B cell (primary cell): ENCODE results near the gene RIPOR1. TPM values are rescaled to one million over a fixed set of nuclear protein-coding genes. Genes with fewer than 3 reads are reported as not detected.

Source experiments
- ATAC-seq: fragments of 200-7000 bp; cut with Tn5 transposase; one replicate; pipeline ENCODE4 v1.10.0; 2021; ENCODE audit warnings: low read depth, mild to moderate bottlenecking, moderate number of reproducible peaks, moderate library complexity
- CTCF ChIA-PET: fragments of 350-600 bp; sonication (Branson Sonifier 250); formaldehyde crosslinking; loops from one replicate; lab custom pipeline; 2021; ENCODE audit warnings: antibody characterized with exemption, inconsistent platforms; lab: Charles Lee
- POLR2A ChIA-PET: fragments of 350-600 bp; sonication (Branson Sonifier 250); formaldehyde crosslinking; loops from one replicate; lab custom pipeline; 2021; ENCODE audit warnings: antibody characterized with exemption; lab: Charles Lee
- DNase-seq: peaks from one replicate; pipeline ENCODE4 v3.0.0; 2013
- H2AFZ ChIP-seq: 2 replicates; pipeline ENCODE4 v1.6.1; 2012; ENCODE audit warnings: mild to moderate bottlenecking, low read depth, low read length; ENCODE audit not compliant: insufficient read depth, poor library complexity, severe bottlenecking
- H3K27ac ChIP-seq, 2 donors: 1 replicate in 1 of 2; 2 replicates in 1 of 2; pipeline ENCODE4 v1.5.1; 2012 to 2013; ENCODE audit warnings: low read length in 2 of 2, mild to moderate bottlenecking in 2 of 2, moderate library complexity in 1 of 2
- H3K27me3 ChIP-seq, 4 experiments: fragments of 200-600 bp in 1 of 4; sonication (generic) in 1 of 4; replicated peaks in 1 of 4; 1 replicate in 2 of 4; 2 replicates in 2 of 4; pipeline versions ENCODE4 v1.6.1 to v1.7.0; 2013 to 2016; ENCODE audit warnings: low read length in 3 of 4, mild to moderate bottlenecking in 2 of 4, mixed read lengths in 1 of 4, moderate library complexity in 1 of 4; ENCODE audit not compliant: insufficient read depth in 4 of 4, control insufficient read depth in 3 of 4; ENCODE audit errors: control extremely low read depth in 1 of 4
- H3K36me3 ChIP-seq, 2 experiments: replicated peaks in 1 of 2; 1 replicate in 1 of 2; 2 replicates in 1 of 2; pipeline versions ENCODE4 v1.6.1 to v1.7.1; 2013; ENCODE audit warnings: low read length in 1 of 2; ENCODE audit not compliant: insufficient read depth in 2 of 2, control insufficient read depth in 1 of 2; ENCODE audit errors: control extremely low read depth in 1 of 2, extremely low read depth in 1 of 2
- H3K4me1 ChIP-seq, 2 donors: fragments of 200-600 bp in 1 of 2; sonication (generic) in 1 of 2; 1 replicate in 1 of 2; 2 replicates in 1 of 2; pipeline versions ENCODE4 v1.5.1 to v1.6.1; 2013 to 2017; ENCODE audit warnings: low read length in 2 of 2; ENCODE audit not compliant: control insufficient read depth in 2 of 2, insufficient read depth in 2 of 2
- H3K4me2 ChIP-seq: replicated peaks from 2 replicates; pipeline ENCODE3; 2012; ENCODE audit warnings: mild to moderate bottlenecking, low read depth, low read length; ENCODE audit not compliant: poor library complexity, severe bottlenecking
- H3K4me3 ChIP-seq, 5 experiments: fragments of 200-600 bp in 1 of 5; sonication (generic) in 1 of 5; 1 replicate in 3 of 5; 2 replicates in 2 of 5; pipeline versions ENCODE4 v1.5.1 to v1.7.0; 2011 to 2016; ENCODE audit warnings: low read length in 4 of 5, mild to moderate bottlenecking in 4 of 5, low read depth in 2 of 5, control low read depth in 1 of 5, moderate library complexity in 1 of 5; ENCODE audit not compliant: insufficient read depth in 1 of 5; ENCODE audit errors: control extremely low read depth in 1 of 5, extremely low read depth in 1 of 5
- H3K79me2 ChIP-seq: fragments of 200-600 bp; sonication (generic); one replicate; pipeline ENCODE4 v1.6.0; 2016; ENCODE audit warnings: low read length; ENCODE audit not compliant: control insufficient read depth, insufficient read depth
- H3K9ac ChIP-seq: fragments of 200-600 bp; sonication (generic); 2 replicates; pipeline ENCODE4 v1.6.1; 2017; ENCODE audit warnings: mild to moderate bottlenecking, low read length, moderate library complexity
- H3K9me3 ChIP-seq, 3 donors: one replicate each; pipeline versions ENCODE4 v1.6.1 to v1.7.1; 2013; ENCODE audit warnings: low read length in 2 of 3; ENCODE audit not compliant: control insufficient read depth in 2 of 3, insufficient read depth in 1 of 3; ENCODE audit errors: control extremely low read depth in 1 of 3
- H4K20me1 ChIP-seq: 2 replicates; pipeline ENCODE4 v1.6.0; 2012; ENCODE audit warnings: mild to moderate bottlenecking, low read length; ENCODE audit not compliant: insufficient read depth, control insufficient read depth, poor library complexity, severe bottlenecking
- H3K27ac Mint-ChIP-seq: one replicate; pipeline ENCODE4 v1.8.0; 2021; ENCODE audit warnings: mixed read lengths
- H3K27me3 Mint-ChIP-seq: one replicate; pipeline ENCODE4 v1.8.0; 2021; ENCODE audit warnings: mixed read lengths
- H3K4me1 Mint-ChIP-seq: one replicate; pipeline ENCODE4 v1.8.0; 2021; ENCODE audit warnings: mixed read lengths
- H3K4me3 Mint-ChIP-seq: one replicate; pipeline ENCODE4 v1.8.0; 2021; ENCODE audit warnings: mixed read lengths
- H3K9me3 Mint-ChIP-seq: one replicate; pipeline ENCODE4 v1.8.0; 2022; ENCODE audit warnings: mixed read lengths; ENCODE audit not compliant: insufficient read depth
- CTCF ChIP-seq: fragments of 200-600 bp; IDR thresholded peaks from one replicate; pipeline ENCODE4 v1.8.0; 2022; ENCODE audit warnings: antibody characterized with exemption, mild to moderate bottlenecking
- EZH2 ChIP-seq: IDR thresholded peaks from 2 replicates; pipeline ENCODE4 v1.6.1; 2012; ENCODE audit warnings: borderline replicate concordance, low read depth, mild to moderate bottlenecking, moderate library complexity, low read length; ENCODE audit not compliant: insufficient read depth, poor library complexity, severe bottlenecking
- WGBS: methylation state at CpG from one replicate; pipeline ENCODE4 v1.1.5; 2013; ENCODE audit warnings: missing lambda C conversion rate; ENCODE audit not compliant: insufficient coverage; 5-methylcytosine and 5-hydroxymethylcytosine counted together
- intact Hi-C: fragments of 100-400 bp; cut with micrococcal nuclease; formaldehyde crosslinking; loops from one replicate; pipeline ENCODE4 v1.10.0; 2022
- polyA plus RNA-seq: library from polyadenylated mRNA; depleted of rRNA; stranded (reverse); fragments of >200 nt; gene quantifications from 2 replicates; pipeline ENCODE4 v1.2.3, GENCODE V29; 2012
- total RNA-seq, 2 donors: library from RNA; stranded (reverse); fragments of 120-200 nt in 1 of 2; gene quantifications; 1 replicate in 1 of 2; 2 replicates in 1 of 2; pipeline versions ENCODE4 v1.2.3 to v1.2.4, GENCODE V29; 2013 to 2022

RIPOR1 gene
- total and polyA plus RNA-seq, 2 donors (not counting 1 experiment from before 2014, with no cell fraction given): 124 to 363 TPM

GRCh38 chr16:67552476-67552875 lies 23.8 kb downstream of the RIPOR1 start:
- Histone ChIP-seq H3K4me1 (peaks cover 89 to 96% of the 10 kb centered on the region in 2 donors), H3K27me3 (no peaks in the 10 kb centered on the region), H4K20me1 (no peaks in the 10 kb centered on the region), H3K4me3 (peak overlapping the region in 1 of 5 experiments; percentile 27), H3K4me2 (peak overlapping the region; percentile 65), H3K79me2 (peaks cover 66% of the 10 kb centered on the region), H3K9me3 (no peaks in the 10 kb centered on the region), H2AFZ (peak overlapping the region; percentile 30), H3K27ac (peak overlapping the region; percentile 45 to 78), H3K36me3 (peaks cover 0 to 9% of the 10 kb centered on the region in 2 experiments), H3K9ac (peak overlapping the region; percentile 31)
- ChIA-PET POLR2A (interaction anchor here (0.7 to 3.7 kb wide), 5 partner anchors 11 to 115 kb away, joined by 4 to 26 read pairs (median 6); partner anchors contain the start of genes CTCF and RIPOR1), CTCF (interaction anchor here (0.8 to 13.5 kb wide), 4 partner anchors 10 to 93 kb away, joined by 3 to 407 read pairs (median 87); partner anchors contain the start of genes CARMIL2 and CTCF)
- WGBS: 19% methylated on average over 4 of the region's 4 CpGs
- no peak for TF ChIP-seq EZH2
- no peak for TF ChIP-seq CTCF
- Mint-ChIP-seq H3K27ac (peak overlapping the region; percentile 98), H3K4me1 (peaks cover 77% of the 10 kb centered on the region), H3K9me3 (no peaks in the 10 kb centered on the region), H3K27me3 (no peaks in the 10 kb centered on the region), H3K4me3 (peak overlapping the region; percentile 83)
- ATAC-seq: no peak
- peak; percentile 26 for DNase-seq
- intact Hi-C loops: no loop called here

DNA sequence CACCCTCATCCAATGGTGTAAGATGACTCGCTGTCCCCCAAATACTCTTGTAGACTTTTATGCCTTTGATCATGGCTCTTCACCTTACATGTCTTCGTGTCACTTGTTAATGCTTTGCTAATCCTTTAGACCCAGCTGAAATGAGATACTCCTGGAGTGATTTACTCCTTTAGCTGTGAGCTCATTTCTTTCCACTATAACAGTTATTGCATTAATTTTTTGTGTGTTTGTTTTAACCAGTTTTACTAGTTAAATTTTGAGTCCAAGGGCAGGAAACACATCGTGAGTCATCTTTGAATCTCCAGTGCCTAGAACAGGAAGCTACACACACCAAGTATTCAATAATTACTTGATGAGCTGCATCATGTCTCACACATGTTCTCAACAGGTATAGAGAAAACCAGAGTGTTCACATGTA lies 27.2 kb downstream of the RIPOR1 start:
- peaks cover 64 to 78% of the 10 kb centered on the region in 2 donors for H3K4me1 ChIP-seq
- H3K4me2 ChIP-seq: peak overlapping the region; percentile 58
- H4K20me1 ChIP-seq: no peaks in the 10 kb centered on the region
- Mint-ChIP-seq H3K4me3 (peak overlapping the region; percentile 78), H3K9me3 (no peaks in the 10 kb centered on the region), H3K27ac (peak overlapping the region; percentile 89), H3K4me1 (peaks cover 62% of the 10 kb centered on the region), H3K27me3 (no peaks in the 10 kb centered on the region)
- peaks cover 0 to 8% of the 10 kb centered on the region in 2 experiments for H3K36me3 ChIP-seq
- peaks cover 99% of the 10 kb centered on the region for H3K79me2 ChIP-seq
- peak overlapping the region; percentile 42 to 68 for H3K27ac ChIP-seq
- ATAC-seq (peak; percentile 72), DNase-seq (peak; percentile 34)
- intact Hi-C loops: no loop called here
- peak overlapping the region in 1 of 5 experiments; percentile 11 for H3K4me3 ChIP-seq
- no peaks in the 10 kb centered on the region for H3K27me3 ChIP-seq
- POLR2A ChIA-PET: interaction anchor here (0.6 to 1.7 kb wide), 5 partner anchors 8 to 71 kb away, joined by 3 to 10 read pairs (median 5); no protein-coding TSS in a partner anchor
- TF ChIP-seq EZH2: no peak
- TF ChIP-seq CTCF: no peak
- WGBS: 31% methylated on average over 2 of the region's 3 CpGs
- no peaks in the 10 kb centered on the region for H3K9me3 ChIP-seq
- H3K9ac ChIP-seq: peak overlapping the region; percentile 1
- CTCF ChIA-PET: interaction anchor here (0.9 to 13.5 kb wide), 8 partner anchors 7 to 89 kb away, joined by 3 to 407 read pairs (median 15); partner anchors contain the start of genes CARMIL2 and CTCF
- peak overlapping the region; percentile 38 for H2AFZ ChIP-seq
